Activated CD8-positive, alpha-beta memory T cell treated with anti-CD3 and anti-CD28 coated beads for 24 hours (primary cell): ENCODE measurements around the gene GALNT1.

Experiments used
- DNase-seq: peaks from one replicate; pipeline ENCODE4 v3.0.0-alpha.2; 2020

Gene GALNT1

DNA sequence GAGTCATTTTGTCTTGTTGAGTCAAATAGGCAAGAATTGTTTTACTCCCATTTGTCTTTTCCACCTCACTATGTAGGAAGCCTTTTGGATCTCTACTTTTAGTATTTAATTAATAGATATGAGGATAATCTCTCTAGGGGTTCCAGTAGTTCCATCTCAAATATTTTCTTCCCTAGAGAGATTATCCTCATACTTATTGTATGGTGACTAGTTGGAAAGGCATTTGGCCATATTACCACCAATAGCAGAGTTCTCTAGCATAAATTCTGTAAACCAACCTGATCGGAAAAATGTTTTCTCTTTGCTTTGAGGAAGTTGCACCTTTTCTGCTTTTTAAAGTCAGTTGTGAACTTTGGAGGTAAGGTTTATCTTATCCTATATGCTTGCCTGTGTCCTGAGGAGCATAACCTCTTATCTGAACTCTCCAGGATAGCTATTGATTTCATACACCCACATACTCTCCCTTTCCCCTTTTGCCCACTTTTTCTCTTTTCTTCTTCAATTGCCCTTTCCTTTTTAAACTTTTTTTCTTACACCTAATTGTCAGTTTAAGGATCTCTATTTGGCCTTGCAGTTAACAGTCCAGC lies 100.8 kb downstream of the GALNT1 start:
- no peak for DNase-seq

DNA sequence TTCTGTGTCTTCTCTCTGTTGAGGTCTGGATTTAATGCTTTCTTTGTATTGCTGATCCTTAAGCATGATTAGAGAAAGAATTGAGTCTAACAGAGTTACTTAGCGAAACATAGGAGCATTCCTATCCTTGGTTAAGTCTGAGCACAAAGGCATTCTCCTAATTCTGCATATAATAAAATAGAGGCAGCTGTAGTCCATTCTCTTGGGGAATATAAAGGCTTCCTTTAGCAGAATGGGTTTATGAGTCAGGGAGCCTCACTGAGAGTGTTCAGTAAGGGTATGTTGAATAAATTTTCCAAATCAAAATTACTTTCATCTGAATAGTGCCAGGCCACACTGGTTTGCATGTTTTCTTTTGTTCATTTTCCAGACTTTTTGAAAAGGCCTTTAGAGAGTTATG lies 101.5 kb downstream of the GALNT1 start:
- no peak for DNase-seq

DNA sequence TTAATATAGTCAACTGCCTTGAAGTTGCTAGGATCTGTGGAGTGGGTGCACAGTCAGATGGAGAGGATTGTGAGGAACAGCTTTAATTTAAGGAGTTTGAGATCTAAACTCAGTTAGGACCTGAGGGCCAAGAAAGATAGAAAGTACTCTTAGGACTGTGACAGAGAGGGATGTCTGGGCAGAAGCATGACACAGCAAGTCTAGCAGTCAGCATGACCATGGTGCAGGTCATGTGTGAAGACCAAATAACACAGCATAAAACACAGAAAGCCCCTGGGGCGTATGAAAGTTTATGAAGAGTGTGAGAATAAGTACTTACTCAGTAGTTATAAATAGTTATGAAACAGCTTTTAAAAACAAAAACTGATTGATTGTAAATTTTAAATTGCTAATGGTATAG lies 107.2 kb downstream of the GALNT1 start:
- DNase-seq: no peak

DNA sequence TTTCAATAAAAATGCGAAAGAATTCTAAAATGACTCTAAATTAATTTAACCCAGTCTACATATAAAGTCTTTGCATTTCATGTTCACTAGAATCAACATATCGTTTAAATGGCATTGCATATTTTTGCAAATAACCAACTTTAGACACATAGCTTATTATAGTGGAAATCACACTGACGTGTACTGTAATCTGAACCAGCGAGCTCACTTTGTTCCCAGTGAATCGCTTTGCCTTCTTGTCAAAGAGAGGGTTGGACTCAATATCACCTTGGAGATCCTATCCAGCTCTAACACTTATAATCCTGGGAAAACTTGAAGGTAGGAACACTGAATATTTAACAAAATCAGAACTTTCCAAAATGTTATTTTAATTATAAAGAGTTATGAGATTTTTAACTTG lies 108.2 kb downstream of the GALNT1 start:
- DNase-seq: no peak

DNA sequence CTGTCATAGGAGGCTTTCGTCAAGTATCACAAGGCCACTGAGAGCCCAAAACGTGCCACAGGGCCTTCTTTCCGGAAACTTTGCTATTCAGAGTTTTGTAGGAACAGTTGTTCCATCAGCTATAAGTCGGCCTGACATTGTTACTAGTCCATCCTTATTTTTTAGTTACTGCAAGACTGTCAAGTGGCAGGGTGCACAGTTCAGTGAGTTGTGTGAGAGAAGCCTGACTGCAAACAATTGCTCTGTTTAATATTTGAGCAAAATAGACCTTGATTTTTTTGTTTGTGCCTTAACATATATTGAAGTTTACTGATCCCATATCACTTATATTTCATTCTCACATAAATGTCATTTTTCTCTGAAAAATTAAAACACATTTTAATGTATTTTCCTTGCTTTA lies 110.1 kb downstream of the GALNT1 start:
- no peak for DNase-seq

DNA sequence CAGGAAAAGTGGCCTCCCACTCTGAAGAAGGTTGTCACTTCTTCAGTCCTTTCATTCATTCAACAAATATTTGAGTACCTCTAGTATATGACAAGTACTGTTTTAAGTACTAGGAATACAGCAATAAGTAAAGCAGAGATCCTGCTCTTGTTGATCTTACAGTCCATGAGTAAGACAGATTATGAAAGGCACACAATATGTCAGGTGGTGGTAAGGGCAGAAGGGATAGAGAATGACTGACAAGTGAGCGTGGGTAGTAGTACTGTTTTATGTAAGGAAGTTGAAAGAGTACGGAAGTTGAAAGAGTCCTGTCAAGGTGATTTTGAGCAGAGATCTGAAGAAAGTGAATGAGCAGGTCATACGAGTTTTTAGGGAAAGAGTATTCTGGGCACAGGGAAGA lies 111.3 kb downstream of the GALNT1 start:
- DNase-seq: no peak

DNA sequence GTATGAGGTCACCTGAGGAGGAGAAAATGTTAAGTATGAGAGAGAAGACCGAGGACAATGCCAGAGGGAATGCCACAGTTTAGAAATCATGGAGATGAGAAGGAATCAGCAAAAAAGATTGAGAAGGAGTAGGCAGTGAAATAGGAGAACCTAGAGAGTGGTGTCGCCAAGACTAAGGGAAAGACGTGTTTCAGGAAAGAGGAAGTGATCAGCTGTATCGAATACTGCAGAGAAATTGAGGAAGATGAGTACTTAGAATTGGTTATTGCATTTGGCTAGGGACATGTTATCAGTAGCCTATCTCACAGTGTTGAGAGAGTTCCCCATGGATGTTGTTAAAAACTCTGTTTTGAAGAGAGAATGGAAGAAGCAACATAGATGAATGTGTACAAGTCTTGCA lies 112.3 kb downstream of the GALNT1 start:
- no peak for DNase-seq

DNA sequence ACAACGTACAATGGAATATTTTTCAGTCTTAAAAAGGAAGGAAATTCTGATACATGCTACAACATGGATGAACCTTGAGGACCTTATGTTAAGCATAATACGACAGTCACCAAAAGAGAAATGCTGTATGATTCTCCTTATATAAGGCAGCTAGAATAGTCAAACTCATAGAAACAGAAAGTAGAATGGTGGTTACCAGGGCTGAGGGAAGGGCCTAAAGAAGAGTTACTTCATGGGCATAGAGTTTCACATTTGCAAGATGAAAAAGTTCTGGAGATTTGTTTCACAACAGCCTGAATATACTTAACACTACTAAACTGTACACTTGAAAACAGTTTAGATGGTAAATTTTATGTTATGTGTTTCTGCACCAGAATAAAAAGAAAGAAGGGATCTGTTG lies 113.3 kb downstream of the GALNT1 start:
- DNase-seq: no peak

DNA sequence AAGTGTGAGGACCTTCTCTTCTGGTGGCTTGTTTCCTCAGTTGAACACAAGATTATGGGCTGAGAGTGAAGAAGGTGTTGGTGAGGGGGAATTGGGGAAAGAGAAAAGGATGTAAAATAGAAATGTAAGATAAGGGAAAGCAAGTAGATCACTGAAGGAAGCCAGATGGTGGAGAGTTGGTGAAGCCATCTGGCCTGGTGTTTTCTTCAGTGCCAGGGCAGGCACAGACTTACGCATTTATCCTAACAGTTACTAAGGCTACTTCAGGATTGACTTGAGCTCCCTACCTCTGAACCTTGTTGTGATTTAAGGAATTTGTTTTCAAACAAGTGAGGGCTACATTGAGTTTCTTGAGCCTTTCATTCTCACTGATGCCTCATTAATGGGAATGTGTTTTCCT lies 113.8 kb downstream of the GALNT1 start:
- DNase-seq: no peak

DNA sequence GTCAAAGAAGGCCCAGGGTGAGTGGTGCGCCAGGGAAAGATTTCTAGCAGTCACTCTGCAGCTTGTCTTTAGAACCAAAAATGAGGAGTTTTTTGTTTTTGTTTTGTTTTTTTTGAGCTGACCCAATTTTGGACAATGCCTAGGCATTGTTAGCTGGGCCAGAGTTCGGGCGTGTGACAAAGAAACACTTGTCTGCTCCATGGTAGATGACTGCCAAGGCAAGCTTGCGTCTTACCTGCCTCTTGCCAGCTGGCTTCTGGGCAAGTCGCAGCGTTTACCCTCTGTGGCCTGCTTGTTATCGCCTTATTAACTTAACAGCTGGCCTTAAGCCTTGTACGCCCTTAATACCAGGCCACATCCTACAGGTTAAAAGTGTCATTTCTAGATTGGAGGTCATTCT lies 114.3 kb downstream of the GALNT1 start:
- DNase-seq: no peak

DNA sequence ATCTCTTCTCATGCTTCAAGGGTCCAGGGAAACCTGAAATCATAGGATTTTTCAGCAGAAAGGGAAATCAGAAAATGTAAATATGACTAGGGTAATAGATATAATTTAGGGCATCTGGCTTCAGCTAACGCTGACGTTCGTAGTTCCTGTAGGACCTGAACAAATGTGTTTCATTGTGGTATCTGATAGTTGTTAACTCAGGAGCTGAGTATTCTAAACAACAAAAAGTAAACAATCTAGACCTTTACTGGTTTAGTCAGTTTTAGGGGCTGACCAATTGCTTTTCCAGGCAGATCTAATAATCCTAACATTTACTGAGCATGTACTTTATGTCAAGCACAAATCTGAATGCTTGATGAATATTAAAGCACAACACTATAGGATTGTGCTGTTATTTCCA lies 114.8 kb downstream of the GALNT1 start:
- DNase-seq: no peak

DNA sequence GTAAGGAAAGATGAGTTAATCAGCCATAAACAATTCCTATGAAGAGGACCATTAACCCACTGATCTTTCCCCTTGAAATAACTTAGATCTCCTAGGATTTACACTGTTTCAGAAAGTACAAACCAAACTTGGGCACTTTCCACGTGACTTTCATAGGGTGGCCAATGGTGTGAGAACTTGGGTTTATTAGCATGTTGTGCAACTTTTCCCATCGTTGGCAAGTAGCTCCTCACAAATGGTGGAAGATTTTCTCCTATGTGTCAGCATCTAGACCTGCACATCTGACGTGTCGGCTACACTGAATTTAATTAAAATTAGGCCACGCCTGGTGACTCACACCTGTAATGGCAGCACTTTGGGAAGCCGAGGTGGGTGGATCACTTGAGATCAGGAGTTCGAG lies 116.3 kb downstream of the GALNT1 start:
- no peak for DNase-seq

DNA sequence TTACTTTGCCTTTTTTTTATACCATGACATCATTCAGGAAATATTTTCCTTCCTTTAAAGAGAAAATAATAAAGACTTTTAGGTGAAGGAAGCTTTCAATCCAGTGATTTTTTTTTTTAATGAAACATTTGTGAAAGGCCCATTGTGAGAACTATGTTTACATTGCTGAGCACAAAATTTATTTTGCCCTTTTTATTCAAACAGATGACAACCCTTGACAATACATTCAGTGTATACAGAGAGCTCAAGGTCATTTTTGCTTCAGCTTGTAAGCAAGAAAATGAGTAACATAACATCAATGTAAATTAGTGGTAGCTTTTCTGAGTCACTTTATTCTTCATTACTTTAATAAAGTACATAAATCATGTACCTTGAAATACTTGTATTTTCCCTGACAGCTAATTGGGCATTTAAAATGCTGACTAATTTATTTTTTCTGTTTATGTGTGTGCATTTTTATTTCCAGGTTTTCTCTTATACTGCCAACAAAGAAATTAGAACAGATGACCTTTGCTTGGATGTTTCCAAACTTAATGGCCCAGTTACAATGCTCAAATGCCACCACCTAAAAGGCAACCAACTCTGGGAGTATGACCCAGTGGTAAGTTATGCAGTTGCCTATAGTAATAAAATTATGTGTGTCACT lies 121.6 kb downstream of the GALNT1 start:
- DNase-seq: no peak

DNA sequence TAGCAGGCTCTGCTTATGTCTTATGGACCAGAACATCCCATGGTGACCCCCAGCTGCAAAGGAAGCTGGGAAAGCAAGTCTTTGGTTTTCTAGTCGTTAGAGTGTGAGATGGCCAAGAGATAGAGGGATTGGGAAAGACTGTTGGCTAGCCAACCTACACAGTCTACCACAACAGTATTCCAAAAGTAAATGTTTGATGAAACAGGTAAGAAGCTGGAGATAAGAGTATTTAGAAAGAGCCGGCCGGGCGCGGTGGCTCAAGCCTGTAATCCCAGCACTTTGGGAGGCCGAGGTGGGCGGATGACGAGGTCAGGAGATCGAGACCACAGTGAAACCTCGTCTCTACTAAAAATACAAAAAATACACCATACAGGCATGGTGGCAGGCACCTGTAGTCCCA lies 124.4 kb downstream of the GALNT1 start:
- no peak for DNase-seq

DNA sequence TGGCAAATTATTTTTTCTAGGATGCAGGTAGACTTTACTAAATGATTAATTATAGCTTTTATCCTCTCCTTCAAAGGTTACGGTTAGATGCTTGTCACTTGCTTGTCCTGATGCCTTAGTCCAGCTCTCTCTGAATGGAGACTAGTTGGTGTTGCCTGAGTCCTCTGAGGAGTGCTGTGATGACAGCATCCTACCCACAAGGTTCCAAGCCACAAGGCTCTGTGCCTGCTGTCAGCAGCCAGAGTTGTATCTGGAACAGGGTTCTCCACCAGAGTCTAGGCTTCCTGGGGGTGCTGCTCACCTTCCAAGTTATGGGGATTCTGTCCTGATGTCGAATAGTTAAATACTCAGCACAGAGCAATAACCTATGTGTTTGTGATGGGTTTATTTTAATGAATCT lies 125.7 kb downstream of the GALNT1 start:
- DNase-seq: no peak

DNA sequence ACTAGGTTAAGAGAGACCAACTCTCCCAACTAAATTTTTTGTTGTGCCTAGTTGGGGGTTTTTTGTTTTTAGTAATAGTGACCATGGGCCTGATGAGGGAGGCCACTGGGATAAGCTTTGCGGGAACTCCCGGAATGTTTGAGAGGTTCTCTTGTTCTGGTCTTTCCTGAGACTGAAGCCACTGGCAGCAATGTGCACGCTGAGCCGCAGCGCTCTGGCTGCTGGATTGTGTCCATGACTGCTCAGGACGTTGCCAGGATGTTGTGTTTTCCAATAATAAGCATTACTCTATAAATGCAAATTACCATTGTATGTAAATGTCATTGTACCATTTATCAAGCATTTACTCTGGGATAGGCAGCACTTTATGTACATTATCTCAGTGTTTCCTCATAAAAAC lies 126.1 kb downstream of the GALNT1 start:
- no peak for DNase-seq

DNA sequence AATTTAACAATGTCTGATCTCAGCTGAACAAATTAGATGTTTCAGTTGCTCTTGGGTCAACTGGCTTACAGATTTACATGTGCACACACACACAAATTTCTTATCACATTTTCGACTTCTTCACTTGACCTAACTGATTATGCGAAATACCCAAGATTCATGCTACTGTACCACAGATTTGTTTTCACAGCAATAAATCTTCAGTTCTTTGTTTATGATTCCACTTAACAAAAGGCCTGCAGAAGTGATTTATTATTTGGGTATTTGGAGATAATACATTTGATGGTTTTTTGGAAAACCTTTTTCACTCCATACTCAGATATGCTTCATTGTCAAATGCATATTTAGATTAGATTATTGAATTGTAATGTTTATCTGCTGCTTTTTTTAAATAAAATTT lies 129.0 kb downstream of the GALNT1 start:
- no peak for DNase-seq

DNA sequence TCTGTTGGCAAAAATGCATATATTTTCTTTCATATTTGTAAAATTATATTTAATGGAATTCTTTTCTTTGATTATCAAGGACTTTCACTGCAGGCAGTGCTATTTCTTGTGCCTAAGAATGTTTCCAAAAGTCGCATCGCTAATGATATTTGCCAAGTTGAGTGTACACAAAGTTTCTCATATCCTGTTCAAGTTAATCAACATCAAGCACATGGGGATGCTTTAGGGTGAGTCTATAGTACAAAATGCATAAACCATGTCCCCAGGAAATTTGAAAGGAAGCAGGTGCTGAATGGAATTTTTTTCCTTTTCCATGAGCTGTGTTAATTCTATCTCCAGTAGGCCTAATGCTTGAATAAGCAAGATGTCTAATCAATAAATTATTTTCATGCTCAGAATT lies 129.7 kb downstream of the GALNT1 start:
- DNase-seq: no peak

DNA sequence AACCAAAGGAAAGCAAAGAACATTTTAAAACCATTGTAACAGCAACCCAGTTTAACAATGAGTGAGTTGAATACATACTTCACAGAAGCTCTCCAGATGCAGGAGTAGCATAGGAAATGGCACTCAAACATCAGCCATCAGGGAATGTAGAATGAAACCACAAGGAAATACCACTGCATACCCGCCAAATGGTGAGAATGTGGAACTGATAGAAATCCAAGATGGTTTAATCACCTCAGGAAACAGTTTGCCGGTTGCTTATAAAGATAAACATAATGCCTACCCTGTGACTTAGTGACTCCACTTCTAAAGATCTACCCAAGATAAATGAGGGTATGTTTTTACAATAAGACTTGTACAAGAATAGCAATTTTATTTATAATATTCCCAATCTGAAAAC lies 132.0 kb downstream of the GALNT1 start:
- DNase-seq: no peak

DNA sequence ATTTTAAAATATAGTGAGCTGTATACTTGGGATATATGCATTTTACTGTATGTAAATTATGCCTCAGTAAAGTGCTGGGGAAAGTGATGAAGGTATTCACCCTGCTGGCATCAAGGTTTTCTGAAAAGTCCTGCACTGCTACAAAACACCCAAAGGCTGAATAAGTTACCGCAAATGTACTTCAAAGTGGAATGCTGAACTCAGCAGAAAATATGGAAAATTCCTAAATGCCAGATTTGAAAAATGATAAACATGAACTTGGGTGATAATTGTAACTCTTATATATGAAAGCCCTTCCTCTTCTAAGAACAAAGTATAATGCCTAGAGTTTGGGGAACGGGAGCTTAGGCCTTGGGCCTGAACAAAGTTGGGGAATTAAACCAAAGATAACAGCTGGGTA lies 133.0 kb downstream of the GALNT1 start:
- DNase-seq: no peak

DNA sequence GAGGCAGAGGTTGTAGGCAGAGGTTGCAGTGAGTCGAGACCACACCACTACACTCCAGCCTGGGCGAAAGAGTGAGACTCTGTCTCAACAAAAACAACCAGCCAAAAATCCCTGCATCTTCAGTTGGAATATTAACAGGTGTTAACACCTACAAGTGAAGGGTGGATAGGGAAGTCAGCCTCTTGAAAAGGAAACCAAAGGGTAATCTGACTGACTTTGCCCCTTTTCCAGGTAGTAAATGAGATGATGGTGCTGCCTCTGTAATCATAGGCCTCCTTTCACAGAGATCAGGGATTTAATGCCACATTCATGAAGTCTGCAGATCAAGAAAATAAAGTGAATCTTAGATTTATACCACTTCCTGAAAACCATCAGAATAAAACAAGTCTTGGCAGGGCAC lies 133.6 kb downstream of the GALNT1 start:
- no peak for DNase-seq

DNA sequence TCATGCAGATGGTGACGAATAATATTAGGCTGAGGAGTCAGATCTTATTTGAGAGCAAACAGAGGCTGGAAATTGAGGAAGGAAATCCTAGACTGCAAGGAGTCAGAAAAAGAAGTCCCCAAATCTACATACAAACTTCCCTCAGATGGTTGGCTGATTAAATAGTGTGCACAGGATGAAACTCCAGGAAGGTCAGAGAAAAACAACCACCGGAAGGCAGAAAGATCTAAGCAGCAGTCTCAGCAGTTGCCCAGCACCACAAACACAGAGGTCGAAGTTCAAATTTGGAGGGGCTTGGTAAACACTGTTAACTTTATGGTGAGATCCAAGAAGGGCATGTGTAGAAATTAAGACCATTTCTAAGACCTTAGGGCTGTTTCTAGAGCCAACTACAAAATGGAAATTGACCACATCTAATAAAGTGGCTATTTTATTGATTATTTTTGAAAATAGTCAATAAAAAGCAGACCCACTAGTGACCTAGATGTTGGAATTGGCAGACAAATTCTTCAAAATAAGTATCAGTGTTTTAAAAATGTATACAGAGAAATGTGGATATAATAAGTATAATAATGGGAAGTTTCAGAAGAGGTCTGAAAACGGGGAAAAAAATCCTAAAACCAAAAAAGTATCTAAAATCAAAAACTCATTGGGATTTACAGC lies 134.8 kb downstream of the GALNT1 start:
- no peak for DNase-seq

DNA sequence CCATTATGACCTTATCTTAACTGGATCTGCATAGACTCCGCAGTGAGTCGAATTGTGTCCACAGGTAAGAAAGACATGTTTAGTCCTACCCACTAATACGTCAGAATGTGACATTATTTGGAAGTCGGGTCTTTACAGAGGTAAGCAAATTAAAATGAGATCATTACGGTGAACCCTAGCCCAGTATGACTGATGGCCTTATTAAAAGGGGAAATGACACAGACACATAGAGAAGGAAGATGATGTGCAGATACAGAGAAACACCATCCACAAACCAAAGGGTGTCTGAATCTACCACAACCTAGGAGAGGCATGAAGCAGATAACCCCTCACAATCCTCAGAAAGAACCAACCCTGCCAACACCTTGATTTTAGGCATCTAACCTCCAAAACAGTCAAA lies 135.6 kb downstream of the GALNT1 start:
- DNase-seq: no peak

DNA sequence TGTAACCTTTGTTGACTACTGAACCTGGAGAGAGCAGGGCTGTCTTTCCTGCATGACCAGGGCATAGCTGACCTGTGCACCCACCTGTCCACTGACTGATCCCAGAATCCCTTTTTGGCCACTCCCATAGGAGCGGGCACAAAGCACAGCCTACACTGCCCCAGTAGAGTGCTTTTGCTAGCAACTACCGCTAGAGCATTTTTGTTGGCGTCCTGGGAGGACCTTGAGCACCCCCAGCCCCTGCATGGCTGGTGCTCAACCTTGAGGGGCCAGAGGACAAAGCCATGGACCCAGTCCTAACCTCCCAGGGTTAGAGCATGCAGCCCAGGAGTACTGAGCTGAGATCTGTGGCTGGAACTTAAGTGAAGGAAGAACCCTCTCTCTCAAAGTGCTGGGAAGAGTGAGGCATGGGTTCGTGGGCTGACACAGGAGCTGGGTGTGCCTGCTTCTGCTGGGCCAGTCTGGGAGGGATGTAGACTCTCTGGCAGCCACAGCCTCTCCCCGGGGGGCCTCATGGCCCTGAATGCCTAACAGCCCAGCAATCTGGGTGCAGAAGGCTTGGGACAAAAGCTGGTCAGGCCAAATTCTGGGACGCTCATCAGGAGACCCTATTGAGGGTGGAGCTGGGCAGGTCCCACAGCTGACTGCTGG lies 140.0 kb downstream of the GALNT1 start:
- no peak for DNase-seq
